PC-3 (cell line): ENCODE measurements around the gene DLEC1. TPM values are rescaled to one million over a fixed set of nuclear protein-coding genes. Genes with fewer than 3 reads are reported as not detected.

Experiments
- ATAC-seq: fragments of 200-7000 bp; cut with Tn5 transposase; 2 replicates; pipeline ENCODE4 v1.9.1; 2020; ENCODE audit warnings: mild to moderate bottlenecking, moderate library complexity
- BruUV-seq: library from RNA; stranded (reverse); fragments of 400-500 nt; replicated peaks from 2 replicates; lab custom pipeline; 2021; lab: Mats Ljungman, UMichigan
- CTCF ChIA-PET: fragments of 300-600 bp; sonication (Branson Sonifier 250); formaldehyde crosslinking; loops from one replicate; lab custom pipeline; 2022; ENCODE audit warnings: antibody characterized with exemption; lab: Charles Lee
- POLR2A ChIA-PET: fragments of 300-600 bp; sonication (Branson Sonifier 250); formaldehyde crosslinking; loops from one replicate; lab custom pipeline; 2022; ENCODE audit warnings: antibody characterized with exemption; ENCODE audit not compliant: unreplicated experiment; lab: Charles Lee
- DNase-seq: peaks from one replicate; pipeline ENCODE4 v3.0.0-alpha.2; 2015
- H2AFZ ChIP-seq: fragments of 300-600 bp; sonication (generic); 2 replicates; pipeline ENCODE4 v1.6.0; 2016; ENCODE audit warnings: antibody characterized with exemption, low read length
- H3F3A ChIP-seq: fragments of 300-600 bp; sonication (generic); one replicate; pipeline ENCODE4 v1.6.0; 2017; ENCODE audit warnings: antibody characterized with exemption, low read length, control low read depth, mild to moderate bottlenecking; ENCODE audit not compliant: unreplicated experiment
- H3K27ac ChIP-seq: fragments of 300-600 bp; sonication (generic); 2 replicates; pipeline ENCODE4 v1.5.1; 2016; ENCODE audit warnings: mild to moderate bottlenecking, low read length
- H3K27me3 ChIP-seq: fragments of 300-600 bp; sonication (generic); 2 replicates; pipeline ENCODE4 v1.6.1; 2016; ENCODE audit warnings: low read length, mixed read lengths
- H3K36me3 ChIP-seq: fragments of 300-600 bp; sonication (generic); 2 replicates; pipeline ENCODE4 v1.6.1; 2016; ENCODE audit warnings: low read depth, mixed run types, low read length, mixed read lengths
- H3K4me1 ChIP-seq: fragments of 300-600 bp; sonication (generic); 2 replicates; pipeline ENCODE4 v1.5.1; 2016; ENCODE audit warnings: low read length; ENCODE audit not compliant: insufficient read depth
- H3K4me2 ChIP-seq: fragments of 300-600 bp; sonication (generic); 2 replicates; pipeline ENCODE4 v1.6.0; 2016; ENCODE audit warnings: low read length
- H3K4me3 ChIP-seq: fragments of 300-600 bp; sonication (generic); 2 replicates; pipeline ENCODE4 v1.5.1; 2016; ENCODE audit warnings: mild to moderate bottlenecking, low read length, mixed read lengths
- H3K79me2 ChIP-seq: fragments of 300-600 bp; sonication (generic); 2 replicates; pipeline ENCODE4 v1.6.1; 2017; ENCODE audit warnings: low read length, mixed read lengths
- H3K9ac ChIP-seq: fragments of 300-600 bp; sonication (generic); 2 replicates; pipeline ENCODE4 v1.6.0; 2016; ENCODE audit warnings: mild to moderate bottlenecking, low read length
- H3K9me2 ChIP-seq: fragments of 300-600 bp; sonication (generic); replicated peaks from 2 replicates; pipeline ENCODE4 v1.6.1; 2016; ENCODE audit warnings: mixed run types, low read length, mixed read lengths
- H3K9me3 ChIP-seq: fragments of 300-600 bp; sonication (generic); 2 replicates; pipeline ENCODE4 v1.6.1; 2016; ENCODE audit warnings: low read length, mixed read lengths
- H4K20me1 ChIP-seq: fragments of 300-600 bp; sonication (generic); 2 replicates; pipeline ENCODE4 v1.6.1; 2016; ENCODE audit warnings: low read length, mixed read lengths
- EZH2 ChIP-seq: fragments of 300-600 bp; sonication (generic); IDR thresholded peaks from one replicate; pipeline ENCODE4 v1.6.1; 2017; ENCODE audit warnings: antibody characterized with exemption, mild to moderate bottlenecking, low read length; ENCODE audit not compliant: unreplicated experiment
- EZH2phosphoT487 ChIP-seq: fragments of 300-600 bp; sonication (generic); IDR thresholded peaks from 2 replicates; pipeline ENCODE4 v1.6.1; 2018; ENCODE audit warnings: mild to moderate bottlenecking, antibody characterized with exemption, low read length, borderline replicate concordance
- intact Hi-C: fragments of 100-400 bp; cut with micrococcal nuclease; formaldehyde crosslinking; loops from 2 replicates; pipeline ENCODE4 v1.9.0; 2023
- total RNA-seq: library from RNA; depleted of rRNA; stranded (reverse); fragments of >200 nt; gene quantifications from 2 replicates; pipeline ENCODE4 v1.2.3, GENCODE V29; 2014
- TF ChIP-seq, protein P1 (sequence below): fragments of 300-600 bp; sonication (generic); conservative IDR thresholded peaks from 2 replicates; pipeline ENCODE4 v1.5.1; 2017; ENCODE audit warnings: antibody characterized with exemption, low read depth, mild to moderate bottlenecking, low read length

Gene DLEC1
- total RNA-seq, 1 experiment from 2014 or later: not detected

DNA sequence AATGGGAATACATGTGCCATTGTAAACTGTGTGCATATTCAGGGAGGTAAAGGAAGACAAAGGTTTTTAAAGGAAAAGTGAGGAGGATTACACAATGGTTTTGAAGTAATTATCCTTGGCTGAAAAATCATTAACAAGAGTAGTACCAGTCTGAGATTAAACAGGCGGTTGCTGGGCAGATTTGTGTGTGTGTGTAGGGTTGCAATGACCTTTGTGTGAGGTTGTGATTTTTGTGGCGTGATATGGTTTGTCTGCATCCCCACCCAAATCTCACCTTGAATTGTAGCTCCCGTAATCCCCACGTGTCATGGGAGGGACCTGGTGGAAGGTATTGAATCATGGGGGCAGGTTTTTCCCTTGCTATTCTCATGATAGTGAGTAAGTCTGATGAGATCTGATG, 7.0 kb downstream of the DLEC1 start:
- Histone ChIP-seq H3K4me3 (no peak overlapping the region), H3K9me2 (no peaks in the 10 kb centered on the region; the same call in 1 of the 2 replicates), H3K27me3 (no peaks in the 10 kb centered on the region; the same call in 1 of the 2 replicates), H4K20me1 (no peaks in the 10 kb centered on the region), H2AFZ (no peak overlapping the region), H3K4me1 (no peaks in the 10 kb centered on the region), H3K9me3 (no peaks in the 10 kb centered on the region), H3F3A (no peaks in the 10 kb centered on the region), H3K27ac (no peak overlapping the region), H3K36me3 (no peaks in the 10 kb centered on the region), H3K79me2 (no peaks in the 10 kb centered on the region), H3K9ac (no peak overlapping the region), H3K4me2 (no peak overlapping the region)
- CTCF ChIA-PET: no interaction called here
- BruUV-seq: no TSS peak
- TF ChIP-seq EZH2 (no peak), EZH2phosphoT487 (no peak)
- TF ChIP-seq, protein P1, sequence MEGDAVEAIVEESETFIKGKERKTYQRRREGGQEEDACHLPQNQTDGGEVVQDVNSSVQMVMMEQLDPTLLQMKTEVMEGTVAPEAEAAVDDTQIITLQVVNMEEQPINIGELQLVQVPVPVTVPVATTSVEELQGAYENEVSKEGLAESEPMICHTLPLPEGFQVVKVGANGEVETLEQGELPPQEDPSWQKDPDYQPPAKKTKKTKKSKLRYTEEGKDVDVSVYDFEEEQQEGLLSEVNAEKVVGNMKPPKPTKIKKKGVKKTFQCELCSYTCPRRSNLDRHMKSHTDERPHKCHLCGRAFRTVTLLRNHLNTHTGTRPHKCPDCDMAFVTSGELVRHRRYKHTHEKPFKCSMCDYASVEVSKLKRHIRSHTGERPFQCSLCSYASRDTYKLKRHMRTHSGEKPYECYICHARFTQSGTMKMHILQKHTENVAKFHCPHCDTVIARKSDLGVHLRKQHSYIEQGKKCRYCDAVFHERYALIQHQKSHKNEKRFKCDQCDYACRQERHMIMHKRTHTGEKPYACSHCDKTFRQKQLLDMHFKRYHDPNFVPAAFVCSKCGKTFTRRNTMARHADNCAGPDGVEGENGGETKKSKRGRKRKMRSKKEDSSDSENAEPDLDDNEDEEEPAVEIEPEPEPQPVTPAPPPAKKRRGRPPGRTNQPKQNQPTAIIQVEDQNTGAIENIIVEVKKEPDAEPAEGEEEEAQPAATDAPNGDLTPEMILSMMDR: no peak
- ATAC-seq: no peak
- intact Hi-C loops: no loop called here
- DNase-seq: no peak
- POLR2A ChIA-PET: no interaction called here

- ChIA-PET CTCF (no interaction called here), POLR2A (no interaction called here)
- Histone ChIP-seq H3K27me3 (no peaks in the 10 kb centered on the region; the same call in 1 of the 2 replicates), H3K4me1 (no peaks in the 10 kb centered on the region), H3F3A (no peaks in the 10 kb centered on the region), H4K20me1 (no peaks in the 10 kb centered on the region), H3K4me2 (no peak overlapping the region), H3K36me3 (no peaks in the 10 kb centered on the region), H3K9me2 (no peaks in the 10 kb centered on the region; the same call in 1 of the 2 replicates), H2AFZ (no peak overlapping the region), H3K9me3 (no peaks in the 10 kb centered on the region), H3K27ac (no peak overlapping the region), H3K4me3 (no peak overlapping the region), H3K79me2 (no peaks in the 10 kb centered on the region), H3K9ac (no peak overlapping the region)
- TF ChIP-seq, protein P1: no peak
- TF ChIP-seq EZH2 (no peak), EZH2phosphoT487 (no peak)
- no TSS peak for BruUV-seq
- no peak for ATAC-seq
- intact Hi-C loops: no loop called here
- no peak for DNase-seq
These were observed 7.8 kb downstream of the DLEC1 start for GRCh38 chr3:38046821-38047220.

DNA sequence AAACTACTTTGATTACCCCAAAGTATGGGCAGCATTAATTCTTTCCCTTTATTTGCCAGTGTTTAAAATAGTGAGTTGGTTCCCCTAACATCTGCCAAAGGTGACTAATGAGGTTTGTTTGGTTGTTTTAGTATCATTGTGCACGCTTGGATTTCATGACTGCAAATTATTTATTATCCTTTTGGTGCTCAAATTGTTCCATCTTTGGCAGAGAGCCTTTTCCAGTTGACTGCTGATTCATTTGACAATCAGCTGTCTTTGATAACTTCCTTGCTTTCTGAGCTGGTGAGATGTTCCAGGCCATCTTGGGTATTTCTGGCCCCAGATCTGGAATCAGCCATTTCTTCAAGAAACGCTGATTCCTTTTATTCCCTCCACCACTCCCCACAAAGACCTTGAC, 8.9 kb downstream of the DLEC1 start:
- Histone ChIP-seq H3K27me3 (no peaks in the 10 kb centered on the region; the same call in 1 of the 2 replicates), H3K4me1 (no peaks in the 10 kb centered on the region), H2AFZ (no peak overlapping the region), H3K9me2 (no peaks in the 10 kb centered on the region; the same call in 1 of the 2 replicates), H3K4me2 (no peak overlapping the region), H3K9ac (no peak overlapping the region), H3K4me3 (no peak overlapping the region), H3K36me3 (no peaks in the 10 kb centered on the region), H3K9me3 (no peaks in the 10 kb centered on the region), H4K20me1 (no peaks in the 10 kb centered on the region), H3K79me2 (no peaks in the 10 kb centered on the region), H3K27ac (no peak overlapping the region), H3F3A (no peaks in the 10 kb centered on the region)
- TF ChIP-seq EZH2 (no peak), EZH2phosphoT487 (no peak)
- TF ChIP-seq, protein P1: no peak
- no peak for ATAC-seq
- POLR2A ChIA-PET: no interaction called here
- DNase-seq: no peak
- no TSS peak for BruUV-seq
- intact Hi-C loops: no loop called here
- CTCF ChIA-PET: no interaction called here
